ENCODE measurements around the gene CCDC97.

DNA sequence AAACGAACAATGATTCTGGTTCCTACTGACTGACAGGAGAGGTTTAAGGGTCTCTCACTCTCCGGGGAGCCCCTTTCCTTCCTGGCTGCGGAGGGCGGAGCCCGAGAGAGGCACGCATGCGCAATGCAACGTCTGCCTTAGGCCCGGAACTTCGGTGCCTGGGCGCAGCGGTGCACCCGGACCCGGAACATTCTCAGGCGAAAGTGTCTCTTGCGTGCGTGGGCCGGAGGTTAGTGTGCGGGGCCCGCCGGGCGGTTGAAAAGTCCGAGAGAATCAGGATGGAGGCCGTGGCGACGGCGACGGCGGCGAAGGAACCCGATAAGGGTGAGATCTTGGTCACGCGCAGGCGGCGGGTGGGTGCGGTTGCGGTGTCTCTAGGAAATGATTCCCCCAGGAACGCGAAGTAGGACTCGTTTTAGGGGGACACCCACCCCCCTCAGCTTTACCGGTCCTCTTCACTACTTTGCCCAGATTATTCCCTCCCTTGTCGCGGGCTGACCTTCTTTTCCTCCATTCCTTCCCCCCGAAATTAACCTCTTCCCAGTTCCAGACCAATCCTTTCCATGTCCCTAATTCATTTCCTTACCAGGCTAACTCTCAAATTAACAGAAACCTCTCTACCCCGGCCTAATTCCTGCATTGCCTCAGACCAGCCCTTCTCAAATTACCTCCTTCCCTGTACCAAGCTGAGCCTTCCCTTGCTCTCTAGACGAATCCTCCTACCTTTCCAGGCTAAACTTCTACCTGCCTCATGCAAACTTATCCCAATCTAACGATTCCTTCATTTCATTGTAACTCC lies at the start of gene CCDC97:
- TF ChIP-seq CTCF (IDR thresholded peaks at IDR 0.05) (no peak), EP300 (IDR thresholded peaks at IDR 0.05) (peak in 2 of 4 donors; percentile 21 to 26)

Measured in sigmoid colon (tissue), 4 donors.